Right lobe of liver (tissue), 4 donors: ENCODE measurements around the gene MBOAT2.

Experiments used
- CTCF ChIP-seq, 4 donors: fragments of 200-600 bp in 3 of 4; fragments of 450-650 bp in 1 of 4; IDR thresholded peaks; one replicate each; pipeline versions ENCODE4 v1.5.1 to v1.8.0; 2016 to 2022; ENCODE audit warnings: antibody characterized with exemption in 4 of 4, mild to moderate bottlenecking in 2 of 4
- POLR2A ChIP-seq: fragments of 450-650 bp; IDR thresholded peaks from one replicate; pipeline ENCODE4 v1.6.1; 2017; ENCODE audit warnings: antibody characterized with exemption, mild to moderate bottlenecking
- donor health status: DM: no; HTN: no; CAD: no.
- donor health status: DM: no; HTN: no; CAD: no.
- donor health status: DM: no; HTN: yes; CAD: no.

DNA sequence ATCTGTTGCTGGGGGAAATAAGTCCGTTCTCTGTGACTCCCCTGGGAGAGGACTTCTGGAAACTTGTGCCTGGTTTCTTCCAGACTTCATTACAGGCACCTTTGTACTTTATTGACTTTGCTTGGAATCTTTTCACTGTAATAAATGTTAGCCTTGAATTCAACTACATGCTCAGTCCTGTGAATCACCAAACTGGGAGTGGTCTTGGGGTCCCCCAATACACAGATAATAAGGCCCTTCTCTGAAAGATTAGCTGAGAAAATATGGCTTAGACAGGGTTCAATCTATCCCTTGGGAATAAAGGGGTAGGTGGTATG lies 117.3 kb downstream of the MBOAT2 start:
- no peak for TF ChIP-seq CTCF (IDR thresholded peaks at IDR 0.05)
- no peak for TF ChIP-seq POLR2A
